Peyer's patch (tissue), 4 donors: ENCODE measurements around the gene CDC42EP3. TPM values are rescaled to one million over a fixed set of nuclear protein-coding genes. Genes with fewer than 3 reads are reported as not detected.
A peak's percentile ranks its signal among the peaks of the same experiment; 100 is the strongest.

ENCODE experiments used
- DNase-seq, 3 donors: peaks; one replicate each; pipeline ENCODE4 v3.0.0-alpha.2; 2017 to 2019
- H3K27ac ChIP-seq, 4 donors: fragments of 200-600 bp; sonication (generic); one replicate each; pipeline ENCODE4 v1.5.1; 2016 to 2019
- H3K27me3 ChIP-seq, 2 donors: fragments of 200-600 bp; sonication (generic); one replicate each; pipeline ENCODE4 v1.5.1; 2019
- H3K36me3 ChIP-seq, 3 donors: fragments of 200-600 bp; sonication (generic); one replicate each; pipeline ENCODE4 v1.5.1; 2016 to 2019
- H3K4me1 ChIP-seq, 4 donors: fragments of 200-600 bp; sonication (generic); one replicate each; pipeline ENCODE4 v1.5.1; 2016 to 2019
- H3K4me3 ChIP-seq, 4 donors: fragments of 200-600 bp; sonication (generic); 1 replicate in 3 of 4; 2 replicates in 1 of 4; pipeline ENCODE4 v1.5.1; 2016 to 2019; ENCODE audit warnings: mild to moderate bottlenecking in 1 of 4
- H3K9me3 ChIP-seq, 4 donors: fragments of 200-600 bp; sonication (generic); one replicate each; pipeline ENCODE4 v1.5.1; 2016 to 2019; ENCODE audit warnings: mild to moderate bottlenecking in 1 of 4
- CTCF ChIP-seq, 6 experiments: fragments of 450-650 bp in 4 of 6; fragments of 200-600 bp in 2 of 6; sonication (generic) in 1 of 6; IDR thresholded peaks; one replicate each; pipeline ENCODE4 v1.5.1; 2017 to 2019; ENCODE audit warnings: antibody characterized with exemption in 6 of 6, mild to moderate bottlenecking in 3 of 6, moderate library complexity in 1 of 6
- POLR2A ChIP-seq, 2 donors: fragments of 450-650 bp; IDR thresholded peaks; one replicate each; pipeline ENCODE4 v1.5.1; 2017; ENCODE audit warnings: antibody characterized with exemption in 2 of 2, mild to moderate bottlenecking in 2 of 2, moderate library complexity in 2 of 2
- total RNA-seq, 4 donors: library from RNA; depleted of rRNA; stranded (reverse); fragments of >200 nt; gene quantifications; one replicate each; pipeline ENCODE4 v1.1.0, GENCODE V29; 2016

Gene CDC42EP3
- total RNA-seq, 4 donors from 2014 or later = 7.0 to 9.5 (median 7.6) TPM

- Histone ChIP-seq H3K36me3 (no peaks in the 10 kb centered on the region), H3K9me3 (no peaks in the 10 kb centered on the region), H3K4me1 (no peaks in the 10 kb centered on the region), H3K27ac (no peak overlapping the region), H3K27me3 (no peaks in the 10 kb centered on the region), H3K4me3 (no peak overlapping the region)
- no peak for DNase-seq
- TF ChIP-seq POLR2A (IDR thresholded peaks at IDR 0.05) (no peak), CTCF (IDR thresholded peaks at IDR 0.05) (no peak)
Observed at GRCh38 chr2:37711831-37712230, 40.4 kb upstream of the CDC42EP3 start.

DNA sequence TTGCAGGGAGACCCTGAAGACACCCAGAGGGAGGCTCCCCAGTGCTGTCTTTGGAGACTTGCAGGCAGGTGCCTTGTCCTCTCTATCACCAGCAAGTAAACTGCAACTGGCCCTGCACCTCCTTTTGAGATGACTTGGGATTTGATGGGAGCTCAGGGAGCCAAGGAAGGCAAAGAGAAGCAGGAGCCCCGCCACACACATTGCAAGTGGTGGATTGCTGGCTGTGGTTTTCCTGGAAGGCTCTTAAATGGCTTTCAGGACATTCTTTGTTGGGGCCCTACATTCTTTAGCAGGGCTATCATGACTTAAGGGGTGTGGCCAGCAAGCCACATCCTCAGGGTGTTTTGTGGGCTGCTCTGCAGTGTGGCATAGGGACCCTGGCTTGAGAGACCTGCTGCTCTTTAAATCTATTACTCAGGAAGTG is 39.9 kb upstream of the CDC42EP3 start:
- H3K27ac ChIP-seq = peak overlapping the region in 1 of 4 donors; percentile 39
- H3K36me3 ChIP-seq = no peaks in the 10 kb centered on the region
- H3K9me3 ChIP-seq = no peaks in the 10 kb centered on the region
- TF ChIP-seq CTCF (IDR thresholded peaks at IDR 0.05) (no peak), POLR2A (IDR thresholded peaks at IDR 0.05) (no peak)
- no peak overlapping the region for H3K4me3 ChIP-seq
- H3K27me3 ChIP-seq = no peaks in the 10 kb centered on the region
- no peaks in the 10 kb centered on the region for H3K4me1 ChIP-seq
- peak in 2 of 3 donors; percentile 44 to 65 for DNase-seq

DNA sequence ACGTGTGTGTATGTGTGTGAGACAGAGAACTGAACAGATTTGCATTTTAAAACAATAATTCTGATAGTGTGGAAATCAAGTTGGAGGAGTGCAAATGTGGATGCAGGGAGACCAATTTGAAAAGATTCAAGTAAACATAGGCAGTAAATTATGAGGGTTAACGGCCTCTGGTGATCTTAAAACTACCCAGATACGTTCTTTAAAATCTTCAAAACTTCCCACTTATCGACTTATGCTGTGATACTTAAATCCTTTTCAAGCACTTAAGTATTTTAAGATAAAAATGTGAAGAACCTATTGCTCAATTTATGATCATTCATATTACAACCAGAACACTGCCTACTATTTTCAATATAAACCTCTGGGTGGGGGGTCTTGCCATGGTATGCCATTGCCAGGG is 37.7 kb upstream of the CDC42EP3 start:
- Histone ChIP-seq H3K36me3 (no peaks in the 10 kb centered on the region), H3K9me3 (no peaks in the 10 kb centered on the region), H3K27me3 (no peaks in the 10 kb centered on the region), H3K27ac (no peak overlapping the region), H3K4me3 (no peak overlapping the region), H3K4me1 (no peaks in the 10 kb centered on the region)
- TF ChIP-seq CTCF (IDR thresholded peaks at IDR 0.05) = no peak
- DNase-seq = no peak

GRCh38 chr2:37708146-37708545 is 36.7 kb upstream of the CDC42EP3 start:
- H3K27ac ChIP-seq = no peak overlapping the region
- no peaks in the 10 kb centered on the region for H3K36me3 ChIP-seq
- H3K27me3 ChIP-seq = no peaks in the 10 kb centered on the region
- H3K9me3 ChIP-seq = no peaks in the 10 kb centered on the region
- no peaks in the 10 kb centered on the region for H3K4me1 ChIP-seq
- no peak overlapping the region for H3K4me3 ChIP-seq
- TF ChIP-seq CTCF (IDR thresholded peaks at IDR 0.05) (no peak), POLR2A (IDR thresholded peaks at IDR 0.05) (no peak)
- no peak for DNase-seq

DNA sequence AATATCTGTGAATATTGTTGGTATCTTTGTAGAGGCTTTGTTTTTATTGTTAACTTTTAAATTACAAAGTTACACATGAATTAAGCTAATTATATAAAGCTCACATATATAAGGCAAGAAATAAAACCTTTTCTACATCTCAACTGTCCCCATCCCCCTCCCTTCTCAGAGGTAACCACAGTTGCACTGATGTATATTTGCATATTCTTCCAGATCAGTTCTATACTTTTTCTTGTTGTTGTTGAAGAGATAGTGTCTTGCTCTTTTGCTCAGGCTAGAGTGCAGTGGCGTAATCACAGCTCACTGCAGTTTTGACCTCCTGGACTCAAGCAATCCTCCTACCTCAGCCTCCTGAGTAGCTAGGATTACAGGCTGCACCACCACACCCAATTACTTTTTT is 36.0 kb upstream of the CDC42EP3 start:
- H3K4me3 ChIP-seq = no peak overlapping the region
- H3K27me3 ChIP-seq = no peaks in the 10 kb centered on the region
- no peak overlapping the region for H3K27ac ChIP-seq
- DNase-seq = no peak
- no peaks in the 10 kb centered on the region for H3K4me1 ChIP-seq
- no peaks in the 10 kb centered on the region for H3K9me3 ChIP-seq
- no peaks in the 10 kb centered on the region for H3K36me3 ChIP-seq
- TF ChIP-seq POLR2A (IDR thresholded peaks at IDR 0.05) (no peak), CTCF (IDR thresholded peaks at IDR 0.05) (no peak)
